ENCODE data around the gene MOB4. TPM values are rescaled to one million over a fixed set of nuclear protein-coding genes. Genes with fewer than 3 reads are reported as not detected.

MOB4 gene
- total RNA-seq, result 36.1 and 45.1 TPM in 2 replicates

DNA sequence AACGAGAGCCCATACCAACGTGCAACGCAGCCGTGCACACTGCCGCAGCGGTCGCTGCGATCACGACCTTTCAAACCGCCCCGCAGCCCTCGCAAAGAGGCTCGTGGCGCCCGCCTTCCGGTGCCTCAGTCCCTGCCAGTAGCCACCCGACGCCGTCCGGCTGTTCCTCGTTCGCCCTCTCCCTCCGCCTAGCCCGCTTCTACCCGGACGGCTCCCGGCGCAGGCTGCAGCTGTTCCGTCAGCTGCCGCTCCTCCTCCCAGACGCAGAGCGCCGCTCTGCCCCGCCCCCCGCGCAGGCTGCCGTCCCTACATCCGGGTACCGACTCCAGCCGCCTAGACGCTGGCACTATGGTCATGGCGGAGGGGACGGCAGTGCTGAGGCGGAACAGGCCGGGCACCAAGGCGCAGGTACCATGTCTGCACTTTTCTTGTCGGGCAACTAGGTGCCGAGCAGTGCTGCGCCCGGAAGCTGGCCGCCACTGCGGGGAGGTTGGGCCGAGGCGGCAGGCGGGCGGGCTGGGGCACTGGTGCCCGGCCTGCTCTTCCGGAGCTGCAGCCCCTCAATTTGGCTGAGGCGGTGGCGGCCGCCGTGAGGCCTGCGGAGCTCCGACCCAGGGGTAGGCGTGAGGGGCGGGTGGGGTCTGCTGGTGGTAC is at the start of gene MOB4:
TSS of gene MOB4 (plus strand) at position 328 of the 654 bp plus-strand sequence. CDS start at position 349, 21 bp downstream.

DNA sequence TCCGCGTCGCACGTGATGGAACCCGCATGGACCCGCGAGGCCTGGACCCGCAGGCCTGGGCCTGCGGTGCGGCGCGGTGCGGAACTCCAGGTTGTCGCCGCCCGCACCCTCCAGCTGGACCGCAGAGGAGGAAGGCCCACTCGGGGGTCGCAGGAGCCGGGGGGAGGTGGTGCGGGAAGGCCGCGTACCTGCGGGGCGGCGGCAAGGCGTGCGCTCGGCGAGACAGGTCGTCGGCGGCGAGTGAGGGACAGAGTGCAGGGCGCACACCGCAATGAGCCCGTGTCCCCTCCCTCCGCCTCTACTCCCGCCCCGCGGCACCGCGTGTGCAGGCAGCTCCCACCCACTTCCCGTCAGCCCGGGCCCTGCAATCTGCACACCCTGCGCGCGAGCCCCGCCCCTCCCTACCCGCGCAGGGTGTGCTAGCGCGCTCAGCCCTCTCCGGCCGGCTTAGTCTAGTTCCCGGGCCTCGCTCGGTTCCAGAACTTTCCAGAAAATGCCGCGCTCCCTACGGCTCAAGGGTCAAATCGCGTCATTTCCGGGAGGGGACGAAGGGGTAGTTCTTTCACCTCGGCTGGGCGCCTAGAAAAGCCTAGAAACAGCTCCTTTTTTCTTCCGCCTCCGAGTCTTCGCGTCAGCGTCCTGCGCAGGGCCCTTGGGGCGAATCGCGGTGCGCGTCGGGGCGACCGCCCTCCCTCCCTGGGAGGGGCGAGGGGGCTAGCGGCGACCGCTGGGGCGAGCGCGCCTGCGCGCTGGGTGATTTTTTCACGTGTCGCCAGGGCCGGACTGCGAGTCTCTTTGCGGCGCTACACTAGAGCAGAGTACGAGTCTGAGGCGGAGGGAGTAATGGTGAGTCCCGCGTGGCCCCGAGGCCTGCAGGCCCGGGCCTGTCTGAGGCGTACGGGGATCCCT is 16.0 kb upstream of the MOB4 start, which contains the start of the genes HSPD1 and HSPE1:
TSS of gene HSPD1 (minus strand) at position 247 of the 909 bp plus-strand sequence. CDS start 992 bp downstream, outside the sequence.
TSS of gene HSPE1 (plus strand) at position 786 of the 909 bp plus-strand sequence. CDS start at position 844, 58 bp downstream.

Other genes with a start within 250 kb of the MOB4 start
- 15.8 and 17.8 TPM in 2 replicates for gene ANKRD44, start 205.3 kb upstream of the MOB4 start, total RNA-seq
- gene SF3B1, start 81.0 kb upstream of the MOB4 start, total RNA-seq, result 152 and 211 TPM in 2 replicates
- 67.9 and 68.2 TPM in 2 replicates for gene COQ10B, start 62.5 kb upstream of the MOB4 start, total RNA-seq
- gene HSPD1, start 16.2 kb upstream of the MOB4 start, total RNA-seq, result 198 and 574 TPM in 2 replicates
- gene HSPE1, start 15.7 kb upstream of the MOB4 start, total RNA-seq, result 132 and 357 TPM in 2 replicates
- gene RFTN2, start 159.5 kb downstream of the MOB4 start, total RNA-seq, result 0.58 and 3.7 TPM in 2 replicates
- gene MARS2, start 189.3 kb downstream of the MOB4 start, total RNA-seq, result 2.3 and 6.1 TPM in 2 replicates